ENCODE results near the gene CACNA2D4.

CACNA2D4 gene

DNA sequence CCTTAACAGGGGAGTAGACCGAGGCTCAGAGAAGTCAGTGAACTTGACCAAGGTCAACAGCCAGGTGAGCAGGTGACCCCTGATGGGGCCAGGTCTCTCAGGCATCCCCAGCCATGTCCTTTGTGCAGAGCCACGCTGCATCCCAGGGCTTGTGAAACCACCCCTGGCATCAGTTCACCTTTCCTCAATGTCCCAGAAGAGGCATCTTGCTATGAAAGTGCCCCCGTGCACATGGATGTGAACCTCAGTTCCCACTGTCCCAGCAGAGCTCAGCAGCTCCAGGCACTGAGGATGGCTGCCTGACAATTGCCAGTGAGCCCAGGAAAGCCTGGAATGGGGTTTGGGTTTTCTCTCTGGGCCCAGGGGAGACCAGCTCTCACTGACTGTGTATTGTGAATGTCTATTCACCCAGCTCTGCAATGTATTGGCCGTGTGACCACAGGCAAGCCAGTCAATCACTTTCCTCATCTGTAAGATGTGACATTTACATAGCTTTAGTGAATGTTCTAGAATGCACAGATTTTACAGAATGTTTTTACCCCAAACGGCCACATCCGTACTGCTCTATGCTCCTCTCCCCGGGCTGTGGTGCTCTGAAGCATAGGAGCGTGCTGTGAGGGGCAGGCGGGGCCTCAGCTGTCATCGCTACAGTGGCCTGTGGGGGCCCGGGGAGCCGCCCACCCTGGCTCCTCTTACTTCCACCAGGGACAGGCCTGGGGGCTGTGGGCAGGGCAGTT, 4.9 kb downstream of the CACNA2D4 start:
- peaks cover 0 to 3% (median 0%) of the 10 kb centered on the region in 11 experiments; a peak in 3 of 22 replicates for H3K36me3 ChIP-seq
- H3K9ac ChIP-seq, result peak overlapping the region in 4 of 11 experiments; percentile 24 to 85 (median 43); a peak in 5 of 22 replicates
- H3K4me2 ChIP-seq, result peak overlapping the region; percentile 25 to 100 (median 97); a peak in 19 of 22 replicates
- no peaks in the 10 kb centered on the region for H4K20me1 ChIP-seq
- 0 out of 22 replicates have a peak, but pooled peaks cover 0 to 4% (median 0%) of the 10 kb centered on the region in 11 experiments for H3K27me3 ChIP-seq
- H3K9me3 ChIP-seq (replicated peaks in 1 of 11), result peaks cover 0 to 9% (median 0%) of the 10 kb centered on the region in 11 experiments; a peak in 6 of 22 replicates
- TF ChIP-seq Cebpa-rat (IDR thresholded peaks at IDR 0.05), result no peak
- peaks cover 43 to 76% (median 74%) of the 10 kb centered on the region in 10 experiments for H3K4me1 ChIP-seq
- no peak overlapping the region for H3K4me3 ChIP-seq
- peak overlapping the region in 5 of 11 experiments; percentile 1 to 94 (median 89); a peak in 5 of 22 replicates for H3K27ac ChIP-seq

DNA sequence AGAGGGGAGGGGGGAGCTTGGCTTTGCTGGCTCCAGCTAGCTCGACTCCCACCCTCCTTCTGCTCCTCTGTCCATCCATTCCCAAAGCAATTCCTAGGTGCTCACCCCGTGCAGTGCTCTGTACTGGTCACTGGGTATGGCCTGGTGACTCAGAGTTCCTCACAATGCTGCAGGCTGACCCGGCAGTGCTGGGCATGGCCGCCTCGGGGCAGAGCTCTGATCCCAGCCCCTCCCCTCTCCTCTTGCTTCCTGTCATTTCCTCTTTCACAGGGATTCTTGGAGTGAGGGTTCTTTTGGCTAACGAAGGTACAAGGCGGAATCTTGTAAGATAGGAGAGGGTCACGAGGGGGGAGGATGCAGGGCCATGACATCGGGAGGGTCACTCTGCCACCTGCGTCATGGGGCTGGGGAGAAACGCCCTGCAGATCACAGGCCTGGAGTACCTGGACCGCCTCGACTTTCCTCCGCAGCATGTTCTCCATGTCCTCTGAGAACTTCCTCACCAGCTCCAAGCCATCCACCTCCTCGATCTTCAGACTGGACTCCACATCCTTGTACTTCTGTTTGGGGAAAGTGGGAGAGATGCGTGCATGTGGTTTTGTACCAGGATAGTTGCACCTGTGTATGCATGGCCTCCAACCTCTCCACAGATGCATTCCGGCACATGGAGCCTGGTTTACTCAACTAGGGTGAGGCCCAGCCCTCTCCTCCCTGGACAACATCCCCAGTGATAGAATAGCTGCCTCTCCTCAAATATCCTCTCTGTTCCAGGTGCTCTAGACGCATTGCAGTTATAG, 5.7 kb downstream of the CACNA2D4 start:
- H3K27me3 ChIP-seq, result 0 out of 22 replicates have a peak, but pooled peaks cover 0 to 4% (median 0%) of the 10 kb centered on the region in 11 experiments
- peaks cover 5 to 17% (median 6%) of the 10 kb centered on the region in 11 experiments; a peak in 19 of 22 replicates for H3K9me3 ChIP-seq (replicated peaks in 1 of 11)
- H4K20me1 ChIP-seq, result no peaks in the 10 kb centered on the region
- no peak overlapping the region for H3K4me3 ChIP-seq
- H3K4me1 ChIP-seq, result peaks cover 41 to 69% (median 67%) of the 10 kb centered on the region in 10 experiments
- H3K4me2 ChIP-seq, result peak overlapping the region in 10 of 11 experiments; percentile 42 to 99 (median 97); a peak in 14 of 22 replicates
- no peak for TF ChIP-seq Cebpa-rat (IDR thresholded peaks at IDR 0.05)
- H3K9ac ChIP-seq, result peak overlapping the region in 1 of 11 experiments; percentile 52; a peak in 1 of 22 replicates
- peaks cover 0 to 9% (median 0%) of the 10 kb centered on the region in 11 experiments; a peak in 6 of 22 replicates for H3K36me3 ChIP-seq
- H3K27ac ChIP-seq, result 0 out of 22 replicates have a peak overlapping the region, but pooled peaks of 1 of the 11 experiments have one; percentile 89

DNA sequence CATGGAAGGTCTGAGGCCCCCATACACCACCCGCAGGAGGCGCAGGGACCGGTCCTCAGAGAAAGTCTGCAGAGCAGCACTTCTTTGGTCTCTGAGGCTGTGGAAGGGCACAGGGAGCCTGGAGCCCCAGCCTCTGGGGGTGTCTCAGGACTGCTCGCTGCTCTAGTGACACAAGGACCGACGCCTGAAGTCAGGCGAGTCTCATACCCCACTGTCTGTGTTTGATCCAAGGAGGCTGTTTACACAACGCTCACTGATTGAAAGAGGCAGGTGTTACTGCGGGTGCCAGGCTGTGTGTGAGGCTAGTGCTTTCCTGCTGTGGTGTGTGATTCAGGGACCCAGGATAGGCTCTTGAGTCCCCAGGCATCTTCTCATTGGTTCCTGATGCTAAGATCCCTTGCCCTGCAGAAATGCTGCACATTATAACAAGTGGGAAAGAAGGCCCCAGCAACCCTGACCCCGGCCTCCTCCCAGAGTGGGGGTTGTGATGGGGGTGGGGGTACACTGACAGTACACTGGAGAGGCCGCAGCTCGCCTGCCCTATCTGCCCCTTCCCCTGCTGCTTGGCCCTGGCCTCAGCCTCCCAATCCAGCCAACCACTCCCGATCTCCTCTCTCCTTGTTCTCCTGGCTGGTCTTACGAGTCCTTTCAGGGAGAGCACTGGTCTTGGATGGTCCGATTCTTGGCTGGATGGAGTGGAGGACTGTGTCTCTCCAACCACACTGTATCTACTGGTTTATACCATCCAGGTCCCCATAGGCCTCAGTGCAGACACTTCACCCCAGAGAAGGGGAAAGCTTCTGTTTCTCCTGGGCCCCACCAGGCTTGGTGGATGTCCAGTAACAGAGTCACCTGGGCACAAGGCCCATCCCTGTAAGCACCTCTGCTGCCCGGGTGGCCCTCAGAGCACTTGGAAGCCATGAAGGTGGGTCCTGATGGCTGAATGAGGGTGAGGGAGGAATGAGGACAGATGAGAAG, 6.6 kb downstream of the CACNA2D4 start:
- no peak for TF ChIP-seq Cebpa-rat (IDR thresholded peaks at IDR 0.05)
- H3K27me3 ChIP-seq, result 0 out of 22 replicates have a peak, but pooled peaks cover 0 to 4% (median 0%) of the 10 kb centered on the region in 11 experiments
- no peak overlapping the region for H3K4me3 ChIP-seq
- peak overlapping the region in 2 of 11 experiments; percentile 10 to 15; a peak in 2 of 22 replicates for H3K27ac ChIP-seq
- H3K36me3 ChIP-seq, result peaks cover 0 to 17% (median 0%) of the 10 kb centered on the region in 11 experiments; a peak in 6 of 22 replicates
- H3K4me1 ChIP-seq, result peaks cover 34 to 60% (median 58%) of the 10 kb centered on the region in 10 experiments
- peaks cover 12 to 25% (median 15%) of the 10 kb centered on the region in 11 experiments; a peak in 21 of 22 replicates for H3K9me3 ChIP-seq (replicated peaks in 1 of 11)
- peak overlapping the region in 6 of 11 experiments; percentile 10 to 97 (median 33); a peak in 8 of 22 replicates for H3K4me2 ChIP-seq
- peak overlapping the region in 1 of 11 experiments; percentile 26; a peak in 2 of 22 replicates for H3K9ac ChIP-seq
- no peaks in the 10 kb centered on the region for H4K20me1 ChIP-seq

GRCh38 chr12:1910468-1910867, 8.0 kb downstream of the CACNA2D4 start:
- Histone ChIP-seq H3K4me1 (peaks cover 20 to 46% (median 44%) of the 10 kb centered on the region in 10 experiments), H3K9ac (no peak overlapping the region), H3K4me3 (no peak overlapping the region), H3K27ac (no peak overlapping the region), H3K9me3 (replicated peaks in 1 of 11) (peaks cover 25 to 40% (median 29%) of the 10 kb centered on the region in 11 experiments), H3K27me3 (0 out of 22 replicates have a peak, but pooled peaks cover 0 to 4% (median 0%) of the 10 kb centered on the region in 11 experiments), H4K20me1 (no peaks in the 10 kb centered on the region), H3K4me2 (no peak overlapping the region), H3K36me3 (peaks cover 0 to 18% (median 0%) of the 10 kb centered on the region in 11 experiments; a peak in 6 of 22 replicates)
- TF ChIP-seq Cebpa-rat (IDR thresholded peaks at IDR 0.05), result no peak

GRCh38 chr12:1908758-1909157, 9.7 kb downstream of the CACNA2D4 start:
- Histone ChIP-seq H3K27ac (no peak overlapping the region), H3K9me3 (replicated peaks in 1 of 11) (peaks cover 42 to 57% (median 47%) of the 10 kb centered on the region in 11 experiments), H3K4me2 (no peak overlapping the region), H3K9ac (no peak overlapping the region), H4K20me1 (no peaks in the 10 kb centered on the region), H3K36me3 (peaks cover 0 to 23% (median 0%) of the 10 kb centered on the region in 11 experiments; a peak in 6 of 22 replicates), H3K4me3 (no peak overlapping the region), H3K27me3 (0 out of 22 replicates have a peak, but pooled peaks cover 0 to 4% (median 0%) of the 10 kb centered on the region in 11 experiments), H3K4me1 (peaks cover 15 to 28% (median 26%) of the 10 kb centered on the region in 10 experiments)
- TF ChIP-seq Cebpa-rat (IDR thresholded peaks at IDR 0.05), result no peak

DNA sequence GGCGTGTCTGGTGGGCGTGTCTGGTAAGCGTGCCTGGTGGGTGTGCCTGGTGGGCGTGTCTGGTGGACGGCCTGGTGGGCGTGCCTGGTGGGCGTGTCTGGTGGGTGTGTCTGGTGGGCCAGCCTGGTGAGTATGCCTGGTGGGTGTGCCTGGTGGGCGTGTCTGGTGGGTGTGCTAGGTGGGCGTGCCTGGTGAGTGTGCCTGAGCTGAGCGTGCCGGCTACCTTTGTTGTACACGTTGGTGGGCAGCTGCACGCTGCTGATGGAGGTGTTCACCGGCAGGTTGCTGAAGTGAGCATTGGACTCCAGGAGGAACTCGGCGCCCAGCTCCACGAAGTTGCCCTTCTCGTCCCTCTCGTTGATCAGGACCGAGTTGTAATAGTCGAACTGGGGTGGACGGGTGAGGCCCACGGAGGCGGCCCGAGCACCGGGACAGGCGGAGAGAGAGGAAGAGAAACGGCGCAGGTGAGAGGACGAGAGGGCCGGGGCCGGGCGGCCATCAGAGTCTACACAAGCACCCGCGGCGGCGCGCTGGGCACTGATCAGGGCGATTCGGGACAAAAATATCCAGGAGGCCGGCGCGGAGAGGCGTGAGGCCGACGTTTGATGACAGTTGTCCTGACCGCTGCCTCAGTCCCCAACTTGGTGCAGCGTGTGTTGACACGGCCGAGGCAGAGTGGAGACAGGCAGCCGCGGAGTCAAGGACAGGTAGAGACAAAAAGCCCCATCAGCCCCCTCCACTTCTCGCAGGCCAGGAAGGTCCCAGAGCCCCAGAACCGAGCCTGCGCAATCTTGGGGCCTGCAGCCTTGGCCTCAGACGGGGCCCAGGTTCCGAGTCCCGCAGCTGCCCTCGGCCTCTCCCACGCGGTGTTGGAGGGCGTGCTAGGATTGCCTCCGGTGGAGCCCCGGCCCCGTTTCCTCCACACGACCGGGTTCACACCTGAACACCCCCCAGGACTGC, 10.5 kb downstream of the CACNA2D4 start:
- Histone ChIP-seq H3K4me3 (no peak overlapping the region), H3K4me2 (no peak overlapping the region), H3K27ac (no peak overlapping the region), H4K20me1 (no peaks in the 10 kb centered on the region), H3K4me1 (peaks cover 13 to 20% (median 18%) of the 10 kb centered on the region in 10 experiments), H3K9ac (no peak overlapping the region), H3K36me3 (peaks cover 0 to 26% (median 4%) of the 10 kb centered on the region in 11 experiments; a peak in 7 of 22 replicates), H3K9me3 (replicated peaks in 1 of 11) (peaks cover 50 to 65% (median 55%) of the 10 kb centered on the region in 11 experiments), H3K27me3 (no peaks in the 10 kb centered on the region)
- TF ChIP-seq Cebpa-rat (IDR thresholded peaks at IDR 0.05), result no peak

GRCh38 chr12:1906579-1906978, 11.9 kb downstream of the CACNA2D4 start:
- H4K20me1 ChIP-seq, result no peaks in the 10 kb centered on the region
- peaks cover 58 to 71% (median 63%) of the 10 kb centered on the region in 11 experiments for H3K9me3 ChIP-seq (replicated peaks in 1 of 11)
- no peak overlapping the region for H3K27ac ChIP-seq
- no peaks in the 10 kb centered on the region for H3K27me3 ChIP-seq
- no peak overlapping the region for H3K4me2 ChIP-seq
- H3K9ac ChIP-seq, result no peak overlapping the region
- peaks cover 0 to 29% (median 4%) of the 10 kb centered on the region in 11 experiments; a peak in 6 of 22 replicates for H3K36me3 ChIP-seq
- H3K4me3 ChIP-seq, result no peak overlapping the region
- H3K4me1 ChIP-seq, result peaks cover 5 to 7% (median 6%) of the 10 kb centered on the region in 10 experiments; a peak in 15 of 20 replicates
- no peak for TF ChIP-seq Cebpa-rat (IDR thresholded peaks at IDR 0.05)
